Measurements from ENCODE around the gene DOCK6. TPM values are rescaled to one million over a fixed set of nuclear protein-coding genes. Genes with fewer than 3 reads are reported as not detected.

DOCK6 gene
- total and polyA plus RNA-seq, 10 of the 15 experiments (the other 5 are each of a cell fraction or from before 2014, with no cell fraction given): 0.76 to 24.8 (median 4.7) TPM

DNA sequence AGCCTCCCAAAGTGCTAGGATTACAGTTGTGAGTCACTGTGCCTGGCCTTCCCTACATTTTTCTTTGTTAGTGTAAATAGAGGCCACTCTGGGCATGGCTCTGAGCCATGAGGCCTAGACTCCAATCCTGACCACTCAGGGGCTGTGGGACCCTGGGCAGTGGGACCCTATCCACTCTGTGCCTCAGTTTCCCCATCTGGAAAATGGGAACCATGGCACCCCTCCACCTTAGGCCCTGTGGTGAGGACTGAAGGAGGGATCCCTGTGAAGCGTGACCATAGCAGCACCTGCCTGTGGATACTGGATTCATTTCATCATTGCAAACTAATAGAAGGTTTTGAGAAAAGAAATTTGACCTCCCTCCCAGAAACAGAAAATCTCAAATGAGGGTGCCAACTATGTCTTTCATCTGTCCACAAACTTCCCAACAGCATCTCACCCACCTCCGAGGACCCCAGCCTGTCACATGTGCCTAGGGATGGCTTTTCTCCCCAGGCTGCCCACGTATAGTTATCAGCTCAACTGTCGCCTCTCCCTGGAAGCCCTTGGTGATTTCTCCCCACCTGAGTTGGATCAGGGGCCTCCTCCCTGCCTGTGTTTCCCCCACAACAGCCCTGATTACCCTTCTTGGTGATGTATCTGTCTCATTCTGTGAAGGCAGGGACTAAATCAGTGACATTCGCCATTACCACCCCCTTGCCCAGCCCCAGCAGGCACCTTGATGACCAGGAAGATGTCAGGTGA, 17.3 kb downstream of the DOCK6 start:
- Histone ChIP-seq H2AFZ (ENCODE audit: control insufficient read depth, low read depth, low read length) (no peak overlapping the region), H3K9me3 (replicated peaks; ENCODE audit: control insufficient read depth, insufficient read depth, low read length) (no peaks in the 10 kb centered on the region), H3K4me1 (ENCODE audit: control insufficient read depth, insufficient read depth, low read length) (no peaks in the 10 kb centered on the region), H3K4me3 (no peak overlapping the region), H3K4me2 (ENCODE audit: control insufficient read depth, insufficient read depth) (no peak overlapping the region), H3K27me3 (replicated peaks in 1 of 2; ENCODE audit: control insufficient read depth in 2 of 2, insufficient read depth in 2 of 2, low read length in 1 of 2) (no peaks in the 10 kb centered on the region), H3K9ac (ENCODE audit: control insufficient read depth, insufficient read depth, low read length) (no peak overlapping the region), H3K79me2 (ENCODE audit: control insufficient read depth, insufficient read depth, low read length) (no peaks in the 10 kb centered on the region), H3K36me3 (ENCODE audit: control insufficient read depth in 2 of 2, insufficient read depth in 2 of 2, low read length in 1 of 2) (no peaks in the 10 kb centered on the region; a peak in 2 of 4 replicates), H3K27ac (ENCODE audit: control insufficient read depth, insufficient read depth) (no peak overlapping the region), H4K20me1 (ENCODE audit: control insufficient read depth, insufficient read depth) (no peaks in the 10 kb centered on the region)
- no peak for ATAC-seq
- RAD21 ChIA-PET (ENCODE audit: unreplicated experiment): interaction anchor here (1.5 kb wide), 1 partner anchor 91 kb away, joined by 3 read pairs; no protein-coding TSS in a partner anchor
- in situ Hi-C loops (cut with MboI): no loop called here
- TF ChIP-seq, protein P1, sequence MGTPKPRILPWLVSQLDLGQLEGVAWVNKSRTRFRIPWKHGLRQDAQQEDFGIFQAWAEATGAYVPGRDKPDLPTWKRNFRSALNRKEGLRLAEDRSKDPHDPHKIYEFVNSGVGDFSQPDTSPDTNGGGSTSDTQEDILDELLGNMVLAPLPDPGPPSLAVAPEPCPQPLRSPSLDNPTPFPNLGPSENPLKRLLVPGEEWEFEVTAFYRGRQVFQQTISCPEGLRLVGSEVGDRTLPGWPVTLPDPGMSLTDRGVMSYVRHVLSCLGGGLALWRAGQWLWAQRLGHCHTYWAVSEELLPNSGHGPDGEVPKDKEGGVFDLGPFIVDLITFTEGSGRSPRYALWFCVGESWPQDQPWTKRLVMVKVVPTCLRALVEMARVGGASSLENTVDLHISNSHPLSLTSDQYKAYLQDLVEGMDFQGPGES (IDR thresholded peaks at IDR 0.05): no peak
- TF ChIP-seq, protein P2, sequence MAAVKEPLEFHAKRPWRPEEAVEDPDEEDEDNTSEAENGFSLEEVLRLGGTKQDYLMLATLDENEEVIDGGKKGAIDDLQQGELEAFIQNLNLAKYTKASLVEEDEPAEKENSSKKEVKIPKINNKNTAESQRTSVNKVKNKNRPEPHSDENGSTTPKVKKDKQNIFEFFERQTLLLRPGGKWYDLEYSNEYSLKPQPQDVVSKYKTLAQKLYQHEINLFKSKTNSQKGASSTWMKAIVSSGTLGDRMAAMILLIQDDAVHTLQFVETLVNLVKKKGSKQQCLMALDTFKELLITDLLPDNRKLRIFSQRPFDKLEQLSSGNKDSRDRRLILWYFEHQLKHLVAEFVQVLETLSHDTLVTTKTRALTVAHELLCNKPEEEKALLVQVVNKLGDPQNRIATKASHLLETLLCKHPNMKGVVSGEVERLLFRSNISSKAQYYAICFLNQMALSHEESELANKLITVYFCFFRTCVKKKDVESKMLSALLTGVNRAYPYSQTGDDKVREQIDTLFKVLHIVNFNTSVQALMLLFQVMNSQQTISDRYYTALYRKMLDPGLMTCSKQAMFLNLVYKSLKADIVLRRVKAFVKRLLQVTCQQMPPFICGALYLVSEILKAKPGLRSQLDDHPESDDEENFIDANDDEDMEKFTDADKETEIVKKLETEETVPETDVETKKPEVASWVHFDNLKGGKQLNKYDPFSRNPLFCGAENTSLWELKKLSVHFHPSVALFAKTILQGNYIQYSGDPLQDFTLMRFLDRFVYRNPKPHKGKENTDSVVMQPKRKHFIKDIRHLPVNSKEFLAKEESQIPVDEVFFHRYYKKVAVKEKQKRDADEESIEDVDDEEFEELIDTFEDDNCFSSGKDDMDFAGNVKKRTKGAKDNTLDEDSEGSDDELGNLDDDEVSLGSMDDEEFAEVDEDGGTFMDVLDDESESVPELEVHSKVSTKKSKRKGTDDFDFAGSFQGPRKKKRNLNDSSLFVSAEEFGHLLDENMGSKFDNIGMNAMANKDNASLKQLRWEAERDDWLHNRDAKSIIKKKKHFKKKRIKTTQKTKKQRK (IDR thresholded peaks at IDR 0.05; ENCODE audit: low read depth, low read length): no peak
- TF ChIP-seq POLR2A (IDR thresholded peaks at IDR 0.05; ENCODE audit: low read depth, low read length) (no peak), SIX5 (IDR thresholded peaks at IDR 0.05; ENCODE audit: low read depth, low read length, severe bottlenecking) (no peak)
- SMC1A ChIA-PET (ENCODE audit: uncharacterized antibody, unreplicated experiment): no interaction called here
- intact Hi-C loops (cut with micrococcal nuclease; ENCODE audit: unreplicated experiment): no loop called here
- no TSS peak for BruUV-seq (replicated peaks)
- no peak for DNase-seq (ENCODE audit: low read depth, low spot score)
- WGBS (ENCODE audit: insufficient coverage, insufficient replicate concordance, low lambda C conversion rate, missing lambda C conversion rate): 82% methylated on average over 5 of the region's 5 CpGs
- no peak for FAIRE-seq
- CTCF ChIA-PET: interaction anchor here (1.0 kb wide), 1 partner anchor 12 kb away, joined by 4 read pairs; no protein-coding TSS in a partner anchor
- POLR2A ChIA-PET: no interaction called here
